ENCODE measurements around the gene ULK4. TPM values are rescaled to one million over a fixed set of nuclear protein-coding genes. Genes with fewer than 3 reads are reported as not detected.

The ULK4 gene
- 5.4 to 10.9 TPM (median 7.1 TPM) in 5 replicates for total RNA-seq (2022; extraction: Qiagen RNA extraction; ENCODE audit: low read depth)

GRCh38 chr3:41961751-41962679, at the start of gene ULK4:
Gene ULK4, minus strand, starts transcription at chr3:41962103. Its CDS starts 7,344 bp downstream, at chr3:41954759.

GRCh38 chr3:41198950-41199865, 762.7 kb downstream of the ULK4 start, which contains the start of gene CTNNB1:
Gene CTNNB1, plus strand, starts transcription at chr3:41199505. Its CDS starts 24,564 bp downstream, at chr3:41224069.

Other genes with a start within 250 kb of the ULK4 start
- 15.2 to 19.6 TPM (median 18.2 TPM) in 5 replicates for gene TRAK1, start 129.3 kb upstream of the ULK4 start, total RNA-seq (2022; extraction: Qiagen RNA extraction; ENCODE audit: low read depth)

All from A549 treated with RU486 at 1 μM for 4 hours (cell line).